Measurements from ENCODE around the gene PRF1. TPM values are rescaled to one million over a fixed set of nuclear protein-coding genes. Genes with fewer than 3 reads are reported as not detected.
A peak's percentile ranks its signal among the peaks of the same experiment; 100 is the strongest.

The PRF1 gene
- polyA plus RNA-seq, 10 donors: 0.38 to 2.2 (median 0.88) TPM

GRCh38 chr10:70561070-70561469 is 41.5 kb downstream of the PRF1 start:
- peak in 2 of 3 donors; percentile 33 to 59 for DNase-seq

DNA sequence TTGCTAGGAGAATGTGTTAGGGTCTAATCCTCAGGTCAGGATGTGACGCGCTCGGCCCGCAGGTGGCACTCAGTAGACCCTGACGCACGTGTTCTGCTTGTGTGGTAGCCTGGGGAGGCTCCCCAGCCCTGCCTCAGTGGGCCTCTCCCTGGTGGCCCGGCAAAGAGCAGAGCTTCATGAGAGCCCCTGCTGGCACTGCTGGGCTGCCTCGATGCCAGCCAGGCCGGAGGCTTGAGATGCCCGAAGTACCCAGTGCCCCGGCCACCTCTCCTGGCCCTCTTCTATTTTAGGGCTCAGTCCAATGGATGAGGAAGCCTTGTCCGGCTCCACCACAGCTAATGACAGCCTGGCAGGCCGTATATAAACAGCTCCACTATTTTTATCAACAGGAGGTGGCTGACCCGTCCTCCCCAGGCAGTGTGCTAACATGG is 42.0 kb downstream of the PRF1 start:
- no peak for DNase-seq

DNA sequence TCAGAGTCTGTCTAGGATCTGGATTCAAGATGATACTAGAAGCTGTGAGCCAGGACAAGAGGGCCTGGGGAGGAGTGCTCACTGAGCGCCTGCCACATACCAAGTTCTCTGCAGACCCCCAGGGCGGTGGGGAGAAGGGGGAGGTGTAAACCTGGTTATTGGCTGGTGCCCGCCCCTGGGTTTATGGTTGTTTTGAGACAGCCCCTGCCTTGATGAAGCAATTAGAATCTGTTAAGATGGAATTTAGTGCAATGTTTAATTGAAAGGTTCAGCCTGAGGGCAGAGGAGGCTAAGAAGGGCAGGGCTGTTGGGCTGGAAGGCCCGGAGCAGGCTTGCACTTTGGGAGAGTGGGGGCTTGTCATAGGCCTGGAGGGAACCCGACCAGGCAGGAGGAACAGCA is 42.7 kb downstream of the PRF1 start:
- no peak for DNase-seq

DNA sequence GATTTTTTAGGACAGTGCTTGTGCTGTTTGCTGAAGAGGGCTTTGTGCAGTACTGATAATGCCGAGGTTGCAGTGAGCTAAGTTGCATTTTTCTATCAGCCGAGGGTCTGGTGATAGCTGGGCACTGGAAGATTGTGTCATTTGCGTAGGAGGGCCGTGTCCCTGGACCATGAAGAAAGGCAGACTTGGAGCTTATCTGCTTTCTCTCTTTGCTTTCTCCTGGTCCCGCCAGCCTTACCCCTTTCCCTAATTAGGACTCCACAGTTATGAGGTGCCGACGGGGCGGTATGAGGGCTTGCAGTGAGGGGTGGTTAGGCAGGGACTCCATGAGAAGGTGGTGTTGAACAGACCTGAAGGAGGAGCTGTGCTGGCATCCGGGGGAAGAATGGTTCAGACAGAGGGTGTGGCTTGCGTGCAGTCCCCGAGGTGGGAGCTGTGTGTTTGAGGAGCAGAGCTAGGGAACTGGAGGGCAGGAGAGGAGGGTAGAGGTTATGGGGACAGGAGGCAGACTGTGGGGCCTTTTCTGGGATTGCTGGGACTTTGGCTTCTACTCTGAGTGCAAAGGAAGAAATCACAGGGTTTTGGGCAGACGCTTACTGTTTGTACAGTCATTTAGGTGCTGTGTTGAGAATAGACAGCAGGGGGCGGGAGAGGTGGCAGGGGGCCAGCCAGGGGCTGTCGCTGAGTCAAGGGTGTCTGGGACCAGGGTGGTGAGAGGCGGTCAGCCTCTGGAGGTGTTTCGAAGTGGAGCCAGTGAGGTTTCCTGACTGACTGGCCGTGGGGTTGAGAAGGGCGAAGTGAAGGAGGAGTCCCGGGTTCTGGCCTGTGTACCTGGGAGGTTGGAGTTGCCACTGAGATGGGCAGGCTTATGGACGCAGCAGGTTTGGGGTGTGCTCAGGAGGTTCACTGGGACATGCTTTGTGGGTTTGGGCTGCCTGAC is 43.4 kb downstream of the PRF1 start:
- peak in 2 of 3 donors; percentile 66 to 79 for DNase-seq

DNA sequence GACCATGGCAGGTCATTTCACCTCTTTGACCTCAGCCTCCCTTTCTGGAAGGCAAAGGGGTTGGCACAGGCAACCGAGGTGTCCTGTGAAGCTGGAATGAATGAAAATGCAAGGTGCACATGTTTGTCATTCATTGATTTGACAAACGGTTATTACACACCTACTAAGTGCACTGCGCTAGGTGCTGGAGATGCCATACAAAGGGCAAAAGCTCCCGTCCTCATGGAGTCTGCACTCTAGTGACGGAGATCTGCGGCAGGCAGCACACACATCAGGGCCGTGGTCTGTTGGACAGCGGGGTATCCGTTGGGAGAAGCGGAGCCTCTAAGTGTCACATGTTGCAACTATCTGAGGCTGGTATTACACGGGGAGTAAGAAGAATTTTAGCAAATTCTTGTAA is 44.2 kb downstream of the PRF1 start:
- DNase-seq: no peak

GRCh38 chr10:70557876-70558275 is 44.7 kb downstream of the PRF1 start:
- no peak for DNase-seq

DNA sequence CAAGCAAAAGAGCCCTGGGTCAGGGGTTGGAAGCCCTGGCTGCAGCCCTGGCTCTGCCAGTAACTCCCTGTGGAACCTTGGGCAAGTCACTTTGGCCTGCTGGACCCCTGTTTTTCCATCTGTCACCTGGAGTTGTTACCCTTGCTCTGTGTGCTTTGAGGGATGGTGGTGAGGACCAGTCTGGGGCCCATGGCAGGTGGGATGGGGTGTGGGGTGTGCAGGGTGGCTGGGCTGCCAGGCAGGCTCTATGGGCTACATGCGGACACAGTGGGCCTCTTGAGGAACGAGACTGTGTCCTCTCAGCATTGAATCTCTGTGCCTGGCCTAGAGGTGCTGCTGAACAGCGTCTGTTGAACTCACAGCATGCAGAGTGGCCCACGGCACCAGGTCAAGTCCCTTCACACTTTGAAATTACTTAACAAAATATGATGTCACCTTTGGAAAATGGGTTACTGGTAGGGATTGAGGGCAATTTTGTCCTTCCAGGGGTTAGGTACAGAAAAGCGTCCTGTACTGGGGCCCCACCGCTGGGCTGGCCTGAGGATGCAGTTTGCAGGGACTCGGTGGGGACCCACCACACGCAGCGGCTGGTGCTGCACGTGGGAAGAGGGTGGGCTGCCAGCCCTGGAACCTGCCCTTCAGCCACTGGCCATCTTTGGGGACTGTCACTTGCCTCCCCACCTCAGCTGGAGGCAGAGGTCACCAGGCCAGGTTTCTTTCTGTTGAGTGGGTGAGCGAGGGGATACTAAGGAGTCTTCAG is 45.3 kb downstream of the PRF1 start:
- no peak for DNase-seq

DNA sequence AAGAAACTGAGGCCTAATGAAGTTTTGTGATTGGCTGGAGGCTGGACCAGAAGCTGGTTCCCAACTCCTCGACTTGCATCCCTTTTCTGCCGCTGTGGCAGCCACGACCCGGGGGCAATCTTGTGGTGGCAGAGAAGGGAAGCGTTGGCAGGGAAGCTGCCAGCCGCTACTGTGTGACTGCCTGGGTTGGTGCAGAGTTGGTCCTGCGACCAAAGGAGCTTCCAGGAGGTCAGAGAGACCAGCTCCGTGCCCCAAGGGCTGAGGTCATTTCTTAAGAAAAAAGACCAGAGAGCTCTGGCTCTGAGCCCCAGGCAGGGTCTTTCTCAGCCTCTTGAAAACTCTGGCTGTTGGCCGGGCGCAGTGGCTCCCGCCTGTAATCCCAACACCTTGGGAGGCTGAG is 47.2 kb downstream of the PRF1 start:
- no peak for DNase-seq

GRCh38 chr10:70552586-70552985 is 50.0 kb downstream of the PRF1 start:
- DNase-seq: peak in 1 of 3 donors; percentile 72

- peak; percentile 66 to 91 (median 85) for DNase-seq
Measured at GRCh38 chr10:70551971-70552422, 50.5 kb downstream of the PRF1 start.

DNA sequence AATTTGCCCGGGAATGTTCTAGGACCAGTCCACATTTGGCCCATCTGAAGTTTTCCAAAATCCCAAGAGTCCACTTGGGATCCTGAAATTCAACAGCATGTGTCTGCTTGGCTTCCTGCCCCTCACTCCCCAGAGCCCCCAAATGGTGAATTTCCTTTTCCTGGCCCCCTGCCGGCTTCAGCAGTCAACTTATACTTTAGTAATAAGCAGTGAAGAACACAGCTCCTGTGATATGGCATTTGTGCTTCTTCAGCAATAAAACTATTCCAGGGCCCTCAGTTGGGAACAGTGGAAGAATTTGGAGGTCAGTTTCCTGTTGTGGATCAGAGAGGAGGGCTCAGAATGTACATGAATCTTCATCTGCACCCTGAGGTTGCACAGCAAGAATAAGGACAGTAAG is 51.1 kb downstream of the PRF1 start:
- DNase-seq: peak in 2 of 3 donors; percentile 40 to 77

GRCh38 chr10:70550459-70550858 is 52.1 kb downstream of the PRF1 start:
- peak in 1 of 3 donors; percentile 52 for DNase-seq

GRCh38 chr10:70549962-70550458 is 52.5 kb downstream of the PRF1 start:
- DNase-seq: peak in 2 of 3 donors; percentile 74 to 88

DNA sequence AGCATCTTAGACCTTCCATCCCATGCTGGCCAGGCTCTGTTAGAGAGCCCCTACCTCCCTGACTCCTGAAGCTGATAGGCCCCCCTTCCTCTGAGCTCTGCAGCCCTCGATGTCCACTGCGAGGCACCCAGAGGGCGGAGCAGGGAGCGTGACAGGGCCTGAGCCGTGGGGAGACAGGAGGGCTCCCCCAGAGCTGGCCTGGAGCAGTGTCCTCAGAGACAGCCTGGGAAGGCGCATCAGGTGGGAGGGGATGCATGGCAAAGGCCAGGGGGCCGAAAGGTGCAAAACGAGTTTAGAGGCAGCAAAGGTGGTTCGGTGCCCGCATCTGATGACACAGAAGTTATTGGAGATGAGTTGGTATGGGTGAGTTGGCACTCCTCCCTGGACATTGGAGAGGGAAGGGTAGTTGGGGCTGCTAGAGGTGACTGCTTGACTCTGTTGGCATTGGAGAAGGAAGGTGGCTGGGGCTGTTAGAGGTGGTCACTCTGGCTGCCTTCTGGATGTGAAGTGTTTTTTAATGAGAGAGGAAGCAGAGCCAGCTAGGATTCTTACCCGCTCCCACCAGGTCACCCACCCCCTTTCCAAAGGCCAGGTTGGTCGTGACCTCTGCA is 53.1 kb downstream of the PRF1 start:
- no peak for DNase-seq

Other genes starting within 250 kb of the PRF1 start
- gene LRRC20, start 220.1 kb downstream of the PRF1 start, polyA plus RNA-seq (ENCODE audit: insufficient read length in 10 of 10): 10 to 100 TPM; 20.3 to 39.2 (median 32.9) TPM
- 10 to 100 TPM; 47.3 to 77.6 (median 60.7) TPM for gene EIF4EBP2, start 198.6 kb downstream of the PRF1 start, polyA plus RNA-seq (ENCODE audit: insufficient read length in 10 of 10)
- gene NODAL, start 161.1 kb downstream of the PRF1 start, polyA plus RNA-seq (ENCODE audit: insufficient read length in 10 of 10): under 1 TPM in 9 of 10 donors, not detected in 1; 0.15 to 0.87 (median 0.29) TPM
- gene PALD1, start 124.0 kb downstream of the PRF1 start, polyA plus RNA-seq (ENCODE audit: insufficient read length in 10 of 10): 10 to 100 TPM; 10.7 to 16.3 (median 14.4) TPM
- gene ADAMTS14, start 69.8 kb upstream of the PRF1 start, polyA plus RNA-seq (ENCODE audit: insufficient read length in 10 of 10): 10 to 100 TPM; 12.1 to 29.1 (median 16.7) TPM
- under 1 TPM in 2 of 10 donors, not detected in 8; 0.14 to 0.19 TPM for gene TBATA, start 182.6 kb upstream of the PRF1 start, polyA plus RNA-seq (ENCODE audit: insufficient read length in 10 of 10)
- gene SGPL1, start 213.2 kb upstream of the PRF1 start, polyA plus RNA-seq (ENCODE audit: insufficient read length in 10 of 10): 10 to 100 TPM; 18.7 to 29.8 (median 22.6) TPM

Data from muscle of back (tissue), 11 donors.